HCT116 (cell line): ENCODE data around the gene TBK1. TPM values are rescaled to one million over a fixed set of nuclear protein-coding genes. Genes with fewer than 3 reads are reported as not detected.

Source experiments
- ATAC-seq: fragments of 200-7000 bp; cut with Tn5 transposase; 2 replicates; pipeline ENCODE4 v1.9.1; 2020; ENCODE audit warnings: mild to moderate bottlenecking, moderate library complexity
- BruUV-seq: library from RNA; stranded (reverse); fragments of 400-500 nt; replicated peaks from 2 replicates; lab custom pipeline; 2021; lab: Mats Ljungman, UMichigan
- CTCF ChIA-PET: fragments of 300-600 bp; sonication (Branson Sonifier 250); formaldehyde crosslinking; loops from one replicate; lab custom pipeline; 2021; ENCODE audit warnings: antibody characterized with exemption; lab: Charles Lee
- POLR2A ChIA-PET: fragments of 300-600, 350-600 bp; sonication (Branson Sonifier 250); formaldehyde crosslinking; loops from one replicate; lab custom pipeline; 2021; ENCODE audit warnings: antibody characterized with exemption; lab: Charles Lee
- RAD21 ChIA-PET, 2 experiments: fragments of 300-600 bp; sonication (Branson Sonifier 250); formaldehyde crosslinking; loops; one replicate each; lab custom pipeline; 2023; ENCODE audit warnings: low total read pairs in 2 of 2; ENCODE audit not compliant: uncharacterized antibody in 2 of 2, unreplicated experiment in 2 of 2, low non-redundant PET in 1 of 2; lab: Charles Lee
- DNase-seq: peaks from one replicate; pipeline ENCODE4 v3.0.0-alpha.2; 2010; ENCODE audit warnings: low read depth, low spot score
- H2AFZ ChIP-seq: fragments of 200-600 bp; shearing (Covaris generic), sonication (generic); 2 replicates; pipeline ENCODE4 v1.6.1; 2017; ENCODE audit warnings: low read depth, mixed run types, mixed read lengths, antibody characterized with exemption, low read length; ENCODE audit not compliant: poor library complexity, severe bottlenecking
- H3K27ac ChIP-seq: 2 replicates; pipeline ENCODE4 v1.5.1; 2012; ENCODE audit warnings: low read depth, low read length
- H3K27me3 ChIP-seq: fragments of 200-600 bp; sonication (generic); 2 replicates; pipeline ENCODE4 v1.6.1; 2016; ENCODE audit warnings: mixed run types, low read length, mixed read lengths; ENCODE audit not compliant: insufficient read depth
- H3K36me3 ChIP-seq, 2 experiments: fragments of 200-500 bp in 1 of 2; fragments of 200-600 bp in 1 of 2; sonication (Bioruptor generic) in 1 of 2; sonication (generic) in 1 of 2; 2 replicates each; pipeline versions ENCODE4 v1.5.1 to v1.6.1; 2014 to 2016; ENCODE audit warnings: low read length in 2 of 2, inconsistent platforms in 1 of 2, mixed read lengths in 1 of 2, mixed run types in 1 of 2; ENCODE audit not compliant: insufficient read depth in 2 of 2, control insufficient read depth in 1 of 2
- H3K4me1 ChIP-seq, 2 experiments: fragments of 200-600 bp in 1 of 2; sonication (generic) in 1 of 2; 2 replicates each; pipeline versions ENCODE4 v1.5.1 to v1.6.1; 2012 to 2017; ENCODE audit warnings: low read length in 2 of 2, inconsistent platforms in 1 of 2, mild to moderate bottlenecking in 1 of 2, mixed read lengths in 1 of 2, mixed run types in 1 of 2, moderate library complexity in 1 of 2; ENCODE audit not compliant: insufficient read depth in 2 of 2, control insufficient read depth in 1 of 2
- H3K4me2 ChIP-seq: fragments of 200-600 bp; sonication (generic); 2 replicates; pipeline ENCODE4 v1.6.1; 2017; ENCODE audit warnings: mixed run types, low read length, mixed read lengths
- H3K4me3 ChIP-seq, 2 experiments: fragments of 200-600 bp in 1 of 2; sonication (generic) in 1 of 2; replicated peaks in 1 of 2; 2 replicates each; pipeline ENCODE4 v1.5.1; 2011 to 2016; ENCODE audit warnings: low read length in 2 of 2, control low read depth in 1 of 2, low read depth in 1 of 2, mild to moderate bottlenecking in 1 of 2, mixed read lengths in 1 of 2, mixed run types in 1 of 2
- H3K79me2 ChIP-seq: fragments of 200-600 bp; sonication (generic); 2 replicates; pipeline ENCODE4 v1.6.1; 2017; ENCODE audit warnings: mild to moderate bottlenecking, mixed run types, low read length, moderate library complexity, mixed read lengths; ENCODE audit not compliant: insufficient read depth
- H3K9ac ChIP-seq: fragments of 200-600 bp; sonication (generic); 2 replicates; pipeline ENCODE4 v1.6.1; 2016; ENCODE audit warnings: low read length, mixed read lengths
- H3K9me2 ChIP-seq: fragments of 200-600 bp; sonication (generic), shearing (Covaris generic); 2 replicates; pipeline ENCODE4 v1.6.1; 2017; ENCODE audit warnings: mixed run types, mild to moderate bottlenecking, moderate library complexity; ENCODE audit not compliant: insufficient read depth
- H3K9me3 ChIP-seq, 2 experiments: fragments of 200-500 bp in 1 of 2; fragments of 200-600 bp in 1 of 2; sonication (Bioruptor generic) in 1 of 2; sonication (generic) in 1 of 2; 2 replicates each; pipeline ENCODE4 v1.6.1; 2014 to 2017; ENCODE audit warnings: low read length in 2 of 2, mixed read lengths in 2 of 2, inconsistent platforms in 1 of 2, low read depth in 1 of 2, mild to moderate bottlenecking in 1 of 2, mixed run types in 1 of 2, moderate library complexity in 1 of 2; ENCODE audit not compliant: control insufficient read depth in 1 of 2, insufficient read depth in 1 of 2
- H4K20me1 ChIP-seq: fragments of 200-600 bp; sonication (generic), shearing (Covaris generic); 2 replicates; pipeline ENCODE4 v1.6.1; 2017; ENCODE audit warnings: mixed run types, mild to moderate bottlenecking, moderate library complexity; ENCODE audit not compliant: insufficient read depth
- CBX3 ChIP-seq: IDR thresholded peaks from 2 replicates; pipeline ENCODE4 v1.6.1; 2012; ENCODE audit warnings: low read depth
- CEBPB ChIP-seq: IDR thresholded peaks from 2 replicates; pipeline ENCODE4 v1.6.1; 2012; ENCODE audit warnings: low read depth
- EZH2 ChIP-seq: fragments of 200-600 bp; sonication (generic); IDR thresholded peaks from 2 replicates; pipeline ENCODE4 v1.6.1; 2017; ENCODE audit warnings: antibody characterized with exemption, mixed run types
- EZH2phosphoT487 ChIP-seq: fragments of 200-600 bp; IDR thresholded peaks from 2 replicates; pipeline ENCODE4 v1.6.1; 2018; ENCODE audit warnings: antibody characterized with exemption, borderline replicate concordance
- FOSL1 ChIP-seq: IDR thresholded peaks from 2 replicates; pipeline ENCODE4 v1.6.1; 2012; ENCODE audit warnings: low read depth
- RAD21 ChIP-seq: IDR thresholded peaks from 2 replicates; pipeline ENCODE4 v1.6.1; 2012; ENCODE audit warnings: low read depth, mild to moderate bottlenecking
- REST ChIP-seq: IDR thresholded peaks from 2 replicates; pipeline ENCODE4 v1.6.1; 2012; ENCODE audit warnings: low read depth
- SIN3A ChIP-seq: IDR thresholded peaks from 2 replicates; pipeline ENCODE4 v1.6.1; 2012; ENCODE audit warnings: low read depth
- SP1 ChIP-seq: IDR thresholded peaks from 2 replicates; pipeline ENCODE4 v1.6.1; 2012; ENCODE audit warnings: low read depth
- SRF ChIP-seq: IDR thresholded peaks from 2 replicates; pipeline ENCODE4 v1.6.1; 2012; ENCODE audit warnings: low read depth
- TCF7L2 ChIP-seq: IDR thresholded peaks from 2 replicates; pipeline ENCODE4 v1.7.0; 2011; ENCODE audit warnings: borderline replicate concordance, inconsistent platforms; ENCODE audit not compliant: insufficient read depth, insufficient read length; ENCODE audit errors: extremely low read depth
- YY1 ChIP-seq: IDR thresholded peaks from 2 replicates; pipeline ENCODE4 v1.6.1; 2011; ENCODE audit warnings: low read length, low read depth, moderate library complexity, mild to moderate bottlenecking; ENCODE audit not compliant: insufficient replicate concordance; ENCODE audit errors: extremely low read depth
- ZFX ChIP-seq: fragments of 450-650 bp; IDR thresholded peaks from 2 replicates; pipeline ENCODE4 v1.6.1; 2017
- ZNF274 ChIP-seq: fragments of 200-500 bp; sonication (Bioruptor generic); IDR thresholded peaks from 2 replicates; pipeline ENCODE4 v1.6.1; 2014; ENCODE audit warnings: mild to moderate bottlenecking, low read depth, low read length, inconsistent platforms
- intact Hi-C: fragments of 100-400 bp; cut with micrococcal nuclease; formaldehyde crosslinking; loops from 2 replicates; pipeline ENCODE4 v1.10.0; 2022
- total RNA-seq: library from RNA; stranded (reverse); gene quantifications from one replicate; pipeline ENCODE4 v1.2.1, GENCODE V29; 2021; ENCODE audit not compliant: unreplicated experiment
- TF ChIP-seq, protein P1 (sequence below): IDR thresholded peaks from 2 replicates; pipeline ENCODE4 v1.6.1; 2011; ENCODE audit warnings: mild to moderate bottlenecking, low read length, moderate library complexity; ENCODE audit not compliant: insufficient replicate concordance; ENCODE audit errors: extremely low read depth
- TF ChIP-seq, protein P2 (sequence below), 3 experiments: fragments of 200-600 bp in 1 of 3; sonication (generic) in 1 of 3; IDR thresholded peaks in 2 of 3; conservative IDR thresholded peaks in 1 of 3; 2 replicates each; pipeline ENCODE4 v1.5.1; 2012 to 2017; ENCODE audit warnings: low read depth in 2 of 3, low read length in 2 of 3, antibody characterized with exemption in 1 of 3, borderline replicate concordance in 1 of 3, control low read depth in 1 of 3, mild to moderate bottlenecking in 1 of 3, mixed read lengths in 1 of 3, mixed run types in 1 of 3, moderate library complexity in 1 of 3; ENCODE audit not compliant: insufficient read depth in 1 of 3
- TF ChIP-seq, protein P3 (sequence below): IDR thresholded peaks from 2 replicates; pipeline ENCODE4 v1.6.1; 2012
- TF ChIP-seq, protein P4 (sequence below): IDR thresholded peaks from 2 replicates; pipeline ENCODE4 v1.6.1; 2012

TBK1 gene
- total RNA-seq, 1 experiment from 2014 or later, result 27.0 TPM

DNA sequence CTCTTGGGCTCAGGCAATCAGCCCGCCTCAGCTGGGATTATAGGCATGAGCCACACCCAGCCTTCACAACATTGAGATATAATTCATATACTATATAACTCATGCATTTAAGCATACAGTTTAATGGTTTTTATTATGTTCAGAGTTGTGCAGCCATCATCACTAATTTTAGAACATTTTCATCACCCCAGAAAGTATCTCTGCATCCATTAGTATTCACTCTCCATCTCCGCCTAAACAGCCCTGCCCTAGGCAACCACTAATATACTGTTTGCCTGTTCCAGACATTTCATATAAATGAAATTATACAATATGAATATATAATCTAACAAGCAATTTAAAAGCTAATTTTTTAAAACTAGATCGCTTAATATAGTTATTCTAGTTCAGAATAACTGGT is 34.7 kb downstream of the TBK1 start:
- DNase-seq, result no peak

More for the DNA sequence above, 34.7 kb downstream of the TBK1 start:
- no TSS peak for BruUV-seq
- no peak overlapping the region for H3K27ac ChIP-seq
- H3K4me2 ChIP-seq, result no peak overlapping the region
- H2AFZ ChIP-seq, result no peak overlapping the region
- CTCF ChIA-PET, result no interaction called here
- H3K9me2 ChIP-seq, result no peaks in the 10 kb centered on the region
- no peak for TF ChIP-seq EZH2
- no peak for TF ChIP-seq ZFX
- TF ChIP-seq ZNF274, result no peak
- TF ChIP-seq YY1, result no peak
- TF ChIP-seq, protein P1, sequence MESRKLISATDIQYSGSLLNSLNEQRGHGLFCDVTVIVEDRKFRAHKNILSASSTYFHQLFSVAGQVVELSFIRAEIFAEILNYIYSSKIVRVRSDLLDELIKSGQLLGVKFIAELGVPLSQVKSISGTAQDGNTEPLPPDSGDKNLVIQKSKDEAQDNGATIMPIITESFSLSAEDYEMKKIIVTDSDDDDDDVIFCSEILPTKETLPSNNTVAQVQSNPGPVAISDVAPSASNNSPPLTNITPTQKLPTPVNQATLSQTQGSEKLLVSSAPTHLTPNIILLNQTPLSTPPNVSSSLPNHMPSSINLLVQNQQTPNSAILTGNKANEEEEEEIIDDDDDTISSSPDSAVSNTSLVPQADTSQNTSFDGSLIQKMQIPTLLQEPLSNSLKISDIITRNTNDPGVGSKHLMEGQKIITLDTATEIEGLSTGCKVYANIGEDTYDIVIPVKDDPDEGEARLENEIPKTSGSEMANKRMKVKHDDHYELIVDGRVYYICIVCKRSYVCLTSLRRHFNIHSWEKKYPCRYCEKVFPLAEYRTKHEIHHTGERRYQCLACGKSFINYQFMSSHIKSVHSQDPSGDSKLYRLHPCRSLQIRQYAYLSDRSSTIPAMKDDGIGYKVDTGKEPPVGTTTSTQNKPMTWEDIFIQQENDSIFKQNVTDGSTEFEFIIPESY, result no peak
- TF ChIP-seq TCF7L2, result no peak
- TF ChIP-seq EZH2phosphoT487, result no peak
- TF ChIP-seq CEBPB, result no peak
- no peak for TF ChIP-seq SP1
- no peak for TF ChIP-seq REST
- TF ChIP-seq SRF, result no peak
- no peak for TF ChIP-seq CBX3
- TF ChIP-seq, protein P2, sequence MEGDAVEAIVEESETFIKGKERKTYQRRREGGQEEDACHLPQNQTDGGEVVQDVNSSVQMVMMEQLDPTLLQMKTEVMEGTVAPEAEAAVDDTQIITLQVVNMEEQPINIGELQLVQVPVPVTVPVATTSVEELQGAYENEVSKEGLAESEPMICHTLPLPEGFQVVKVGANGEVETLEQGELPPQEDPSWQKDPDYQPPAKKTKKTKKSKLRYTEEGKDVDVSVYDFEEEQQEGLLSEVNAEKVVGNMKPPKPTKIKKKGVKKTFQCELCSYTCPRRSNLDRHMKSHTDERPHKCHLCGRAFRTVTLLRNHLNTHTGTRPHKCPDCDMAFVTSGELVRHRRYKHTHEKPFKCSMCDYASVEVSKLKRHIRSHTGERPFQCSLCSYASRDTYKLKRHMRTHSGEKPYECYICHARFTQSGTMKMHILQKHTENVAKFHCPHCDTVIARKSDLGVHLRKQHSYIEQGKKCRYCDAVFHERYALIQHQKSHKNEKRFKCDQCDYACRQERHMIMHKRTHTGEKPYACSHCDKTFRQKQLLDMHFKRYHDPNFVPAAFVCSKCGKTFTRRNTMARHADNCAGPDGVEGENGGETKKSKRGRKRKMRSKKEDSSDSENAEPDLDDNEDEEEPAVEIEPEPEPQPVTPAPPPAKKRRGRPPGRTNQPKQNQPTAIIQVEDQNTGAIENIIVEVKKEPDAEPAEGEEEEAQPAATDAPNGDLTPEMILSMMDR (IDR thresholded peaks at IDR 0.05 in 2 of 3, conservative IDR thresholded peaks at IDR 0.05 in 1 of 3; ENCODE audit: borderline replicate concordance in 1 of 3, insufficient read depth in 1 of 3, low read depth in 2 of 3, low read length in 2 of 3), result no peak
- no peak for TF ChIP-seq FOSL1
- TF ChIP-seq, protein P3, sequence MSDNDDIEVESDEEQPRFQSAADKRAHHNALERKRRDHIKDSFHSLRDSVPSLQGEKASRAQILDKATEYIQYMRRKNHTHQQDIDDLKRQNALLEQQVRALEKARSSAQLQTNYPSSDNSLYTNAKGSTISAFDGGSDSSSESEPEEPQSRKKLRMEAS, result no peak
- no peak for TF ChIP-seq RAD21
- TF ChIP-seq, protein P4, sequence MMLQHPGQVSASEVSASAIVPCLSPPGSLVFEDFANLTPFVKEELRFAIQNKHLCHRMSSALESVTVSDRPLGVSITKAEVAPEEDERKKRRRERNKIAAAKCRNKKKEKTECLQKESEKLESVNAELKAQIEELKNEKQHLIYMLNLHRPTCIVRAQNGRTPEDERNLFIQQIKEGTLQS, result no peak
- TF ChIP-seq SIN3A, result no peak
- no peaks in the 10 kb centered on the region for H3K27me3 ChIP-seq
- H3K4me3 ChIP-seq, result no peak overlapping the region
- POLR2A ChIA-PET, result no interaction called here
- no peaks in the 10 kb centered on the region; the same call in 1 of the 2 replicates for H3K79me2 ChIP-seq
- intact Hi-C loops, result no loop called here
- RAD21 ChIA-PET, result no interaction called here
- peaks cover 39 to 41% of the 10 kb centered on the region in 2 experiments for H3K36me3 ChIP-seq
- no peak overlapping the region for H3K9ac ChIP-seq
- ATAC-seq, result no peak
- H3K9me3 ChIP-seq, result no peaks in the 10 kb centered on the region
- H4K20me1 ChIP-seq, result no peaks in the 10 kb centered on the region
- H3K4me1 ChIP-seq, result no peaks in the 10 kb centered on the region
